WTC11 (cell line): Measurements from ENCODE around the gene FUBP3. TPM values are rescaled to one million over a fixed set of nuclear protein-coding genes. Genes with fewer than 3 reads are reported as not detected.
A peak's percentile ranks its signal among the peaks of the same experiment; 100 is the strongest.

Experiments
- ATAC-seq: fragments of 200-7000 bp; cut with Tn5 transposase; 2 replicates; pipeline ENCODE4 v1.10.0; 2021; ENCODE audit warnings: mild to moderate bottlenecking, moderate library complexity
- CTCF ChIA-PET: fragments of 300-600 bp; sonication (Branson Sonifier 250); formaldehyde crosslinking; loops from one replicate; lab custom pipeline; 2021; ENCODE audit warnings: antibody characterized with exemption; lab: Charles Lee
- POLR2A ChIA-PET: fragments of 350-600 bp; sonication (Branson Sonifier 250); formaldehyde crosslinking; loops from one replicate; lab custom pipeline; 2021; ENCODE audit warnings: antibody characterized with exemption; lab: Charles Lee
- DNase-seq: peaks from one replicate; pipeline ENCODE4 v3.0.0; 2021; ENCODE audit warnings: low spot score
- H3K27ac Mint-ChIP-seq: 2 replicates; pipeline ENCODE4 v1.8.0; 2021; ENCODE audit warnings: mixed read lengths
- H3K27me3 Mint-ChIP-seq: 2 replicates; pipeline ENCODE4 v1.8.0; 2021; ENCODE audit warnings: low read depth, mild to moderate bottlenecking, moderate library complexity, mixed read lengths
- H3K36me3 Mint-ChIP-seq: 2 replicates; pipeline ENCODE4 v1.8.0; 2021; ENCODE audit warnings: mixed read lengths
- H3K4me1 Mint-ChIP-seq: 2 replicates; pipeline ENCODE4 v1.8.0; 2022; ENCODE audit warnings: mixed read lengths
- H3K4me3 Mint-ChIP-seq: 2 replicates; pipeline ENCODE4 v1.8.0; 2021; ENCODE audit warnings: mild to moderate bottlenecking, moderate library complexity, mixed read lengths
- H3K9me3 Mint-ChIP-seq: 2 replicates; pipeline ENCODE4 v1.8.0; 2021; ENCODE audit warnings: mixed read lengths
- AR ChIP-seq: fragments of 250-450 bp; sonication (Bioruptor Pico); IDR thresholded peaks from 2 replicates; pipeline ENCODE4 v1.9.0; 2021; ENCODE audit warnings: mild to moderate bottlenecking
- ATF3 ChIP-seq: sonication (generic); formaldehyde crosslinking; conservative IDR thresholded peaks from 2 replicates; pipeline ENCODE4 v1.8.1; 2022; ENCODE audit warnings: mild to moderate bottlenecking, missing genetic modification reagents
- E2F4 ChIP-seq: sonication (generic); formaldehyde crosslinking; IDR thresholded peaks from 2 replicates; pipeline ENCODE4 v1.8.1; 2022; ENCODE audit warnings: low read depth, mild to moderate bottlenecking, moderate library complexity, missing genetic modification reagents, borderline replicate concordance
- ERG ChIP-seq: fragments of 250-450 bp; sonication (Bioruptor Pico); IDR thresholded peaks from 2 replicates; pipeline ENCODE4 v1.8.0; 2021; ENCODE audit warnings: mild to moderate bottlenecking
- GABPB1 ChIP-seq: sonication (generic); formaldehyde crosslinking; IDR thresholded peaks from 2 replicates; pipeline ENCODE4 v1.8.1; 2023; ENCODE audit warnings: mild to moderate bottlenecking, missing genetic modification reagents
- JUN ChIP-seq: sonication (generic); formaldehyde crosslinking; IDR thresholded peaks from 2 replicates; pipeline ENCODE4 v1.8.0; 2023; ENCODE audit warnings: mild to moderate bottlenecking, missing genetic modification reagents
- NFYB ChIP-seq: sonication (generic); formaldehyde crosslinking; conservative IDR thresholded peaks from 2 replicates; pipeline ENCODE4 v1.8.0; 2022; ENCODE audit warnings: low read depth, missing genetic modification reagents
- SMAD3 ChIP-seq: sonication (generic); formaldehyde crosslinking; IDR thresholded peaks from 2 replicates; pipeline ENCODE4 v1.8.0; 2022; ENCODE audit warnings: missing genetic modification reagents, mild to moderate bottlenecking, borderline replicate concordance
- TEAD1 ChIP-seq: sonication (generic); formaldehyde crosslinking; IDR thresholded peaks from 2 replicates; pipeline ENCODE4 v1.8.0; 2022; ENCODE audit warnings: mild to moderate bottlenecking, missing genetic modification reagents
- ZBTB43 ChIP-seq: sonication (generic); formaldehyde crosslinking; IDR thresholded peaks from 2 replicates; pipeline ENCODE4 v1.8.1; 2023; ENCODE audit warnings: mild to moderate bottlenecking, missing genetic modification reagents
- ZNF121 ChIP-seq: sonication (generic); formaldehyde crosslinking; IDR thresholded peaks from 2 replicates; pipeline ENCODE4 v1.8.0; 2023; ENCODE audit warnings: missing genetic modification reagents
- ZNF281 ChIP-seq: sonication (generic); formaldehyde crosslinking; IDR thresholded peaks from 2 replicates; pipeline ENCODE4 v1.8.0; 2023; ENCODE audit warnings: mild to moderate bottlenecking, missing genetic modification reagents
- ZNF396 ChIP-seq: fragments of 250-450 bp; sonication (Bioruptor Pico); IDR thresholded peaks from 2 replicates; pipeline ENCODE4 v1.8.0; 2021; ENCODE audit warnings: mild to moderate bottlenecking, moderate library complexity, borderline replicate concordance
- ZNF671 ChIP-seq: fragments of 250-450 bp; sonication (Bioruptor Pico); IDR thresholded peaks from 2 replicates; pipeline ENCODE4 v1.8.0; 2021; ENCODE audit warnings: mild to moderate bottlenecking
- ZSCAN18 ChIP-seq: fragments of 250-450 bp; sonication (Bioruptor Pico); IDR thresholded peaks from 2 replicates; pipeline ENCODE4 v2.1.2; 2022; ENCODE audit warnings: mild to moderate bottlenecking, moderate library complexity
- total RNA-seq: library from RNA; stranded (reverse); gene quantifications from 3 replicates; pipeline ENCODE4 v1.2.3, GENCODE V29; 2021

The FUBP3 gene
- total RNA-seq, 1 experiment from 2014 or later: 83.0 TPM

GRCh38 chr9:130593020-130593419, 13.6 kb downstream of the FUBP3 start:
- DNase-seq: no peak
- no peak for ATAC-seq
- no peak for TF ChIP-seq ZBTB43 (CRISPR knock-in tag)
- no peak for TF ChIP-seq E2F4 (CRISPR knock-in tag)
- TF ChIP-seq ZNF121 (CRISPR knock-in tag): no peak
- no peak for TF ChIP-seq TEAD1 (CRISPR knock-in tag)
- TF ChIP-seq AR: no peak
- TF ChIP-seq ZNF671 (CRISPR knock-in tag): no peak
- TF ChIP-seq ZNF281: no peak
- TF ChIP-seq, all 79 proteins: peak for 0
- Mint-ChIP-seq H3K36me3 (peaks cover 24% of the 10 kb centered on the region), H3K27me3 (no peaks in the 10 kb centered on the region), H3K27ac (peak overlapping the region; percentile 39), H3K4me1 (peaks cover 12% of the 10 kb centered on the region; the same call in 1 of the 2 replicates), H3K4me3 (no peak overlapping the region), H3K9me3 (no peaks in the 10 kb centered on the region)
- POLR2A ChIA-PET: interaction anchor here (0.6 kb wide), 1 partner anchor 72 kb away, joined by 4 read pairs; no protein-coding TSS in a partner anchor
- CTCF ChIA-PET: interaction anchor here (1.9 kb wide), 1 partner anchor 132 kb away, joined by 8 read pairs; no protein-coding TSS in a partner anchor

GRCh38 chr9:130597228-130597627, 17.9 kb downstream of the FUBP3 start:
- Mint-ChIP-seq H3K27ac (peak overlapping the region; percentile 31; the same call in 1 of the 2 replicates), H3K4me3 (no peak overlapping the region), H3K9me3 (no peaks in the 10 kb centered on the region), H3K4me1 (peaks cover 15% of the 10 kb centered on the region), H3K36me3 (peaks cover 40% of the 10 kb centered on the region), H3K27me3 (no peaks in the 10 kb centered on the region)
- ChIA-PET CTCF (no interaction called here), POLR2A (no interaction called here)
- ATAC-seq: no peak
- no peak for DNase-seq
- TF ChIP-seq JUN (no peak), AR (no peak), ATF3 (no peak), ZNF396 (CRISPR knock-in tag) (no peak), ZSCAN18 (no peak), NFYB (CRISPR knock-in tag) (no peak), ERG (no peak), GABPB1 (CRISPR knock-in tag) (no peak), SMAD3 (CRISPR knock-in tag) (no peak)
